Anterior cingulate cortex (tissue), 58 donors: Measurements from ENCODE around the gene P4HA2.
"Not testable (repeated sequence)": the region's sequence is repeated elsewhere in the genome, so short reads cannot be mapped to it uniquely, and the experiment has no call there.

Source experiments
- DNase-seq, 58 donors: peaks; one replicate each; lab custom pipeline; 2025; lab: John Stamatoyannopoulos, UW

P4HA2 gene

DNA sequence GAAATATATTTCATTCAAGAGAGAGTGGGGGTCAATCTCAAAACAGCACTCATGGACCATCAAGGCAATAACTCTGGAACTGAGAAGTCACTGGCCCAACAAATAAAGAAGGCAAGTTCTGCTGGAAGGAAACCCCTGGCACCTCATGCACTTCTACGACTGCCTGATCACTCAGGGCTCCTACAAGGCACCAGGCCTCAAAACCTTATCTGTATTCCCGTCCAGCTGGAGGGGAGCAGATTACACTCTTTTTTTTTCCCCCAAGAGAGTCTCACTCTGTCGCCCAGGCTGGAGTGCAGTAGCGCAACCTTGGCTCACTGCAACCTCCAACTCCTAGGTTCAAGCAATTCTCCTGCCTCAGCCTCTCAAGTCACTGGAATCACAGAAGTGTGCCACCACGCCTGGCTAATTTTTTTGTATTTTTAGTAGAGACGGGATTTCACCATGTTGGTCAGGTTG lies 49.9 kb downstream of the P4HA2 start:
- DNase-seq, result no peak

- DNase-seq, result no peak
These were observed 50.7 kb downstream of the P4HA2 start for GRCh38 chr5:132176987-132177386.

DNA sequence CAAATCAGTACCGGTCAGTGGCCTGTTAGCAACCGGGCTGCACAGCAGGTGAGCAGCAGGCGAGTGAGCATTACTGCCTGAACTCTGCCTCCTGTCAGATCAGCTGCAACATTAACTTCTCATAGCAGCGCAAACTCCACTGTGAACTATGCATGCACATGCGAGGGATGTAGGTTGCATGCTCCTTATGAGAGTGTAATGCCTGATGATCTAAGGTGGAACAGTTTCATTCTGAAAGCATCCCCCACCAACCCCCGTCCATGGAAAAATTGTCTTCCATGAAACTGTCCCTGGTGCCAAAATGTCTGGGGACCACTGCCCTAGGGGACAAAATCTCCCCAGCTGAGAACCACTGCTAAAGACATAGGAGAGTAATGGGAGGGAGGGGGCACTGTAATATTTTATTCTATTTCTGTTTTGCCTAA lies 51.1 kb downstream of the P4HA2 start:
- no peak for DNase-seq

DNA sequence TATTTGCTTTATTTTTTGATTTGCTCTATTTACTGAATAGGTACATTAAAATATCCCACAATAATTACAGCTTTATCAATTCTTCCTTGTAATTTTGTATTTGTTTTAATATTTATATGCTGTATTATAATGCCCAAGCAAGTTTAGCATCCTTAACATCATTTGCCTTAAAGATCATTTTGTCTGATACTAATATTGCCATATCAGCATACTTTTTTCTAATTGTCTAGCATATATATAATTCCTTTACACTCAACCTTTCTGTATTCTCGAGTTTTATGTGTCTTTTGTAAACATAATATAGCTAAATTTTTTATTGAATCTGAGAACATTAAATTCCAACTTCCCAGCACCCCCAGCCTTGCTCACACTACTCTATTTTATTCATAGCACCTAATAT lies 64.7 kb downstream of the P4HA2 start:
- DNase-seq, result no peak

DNA sequence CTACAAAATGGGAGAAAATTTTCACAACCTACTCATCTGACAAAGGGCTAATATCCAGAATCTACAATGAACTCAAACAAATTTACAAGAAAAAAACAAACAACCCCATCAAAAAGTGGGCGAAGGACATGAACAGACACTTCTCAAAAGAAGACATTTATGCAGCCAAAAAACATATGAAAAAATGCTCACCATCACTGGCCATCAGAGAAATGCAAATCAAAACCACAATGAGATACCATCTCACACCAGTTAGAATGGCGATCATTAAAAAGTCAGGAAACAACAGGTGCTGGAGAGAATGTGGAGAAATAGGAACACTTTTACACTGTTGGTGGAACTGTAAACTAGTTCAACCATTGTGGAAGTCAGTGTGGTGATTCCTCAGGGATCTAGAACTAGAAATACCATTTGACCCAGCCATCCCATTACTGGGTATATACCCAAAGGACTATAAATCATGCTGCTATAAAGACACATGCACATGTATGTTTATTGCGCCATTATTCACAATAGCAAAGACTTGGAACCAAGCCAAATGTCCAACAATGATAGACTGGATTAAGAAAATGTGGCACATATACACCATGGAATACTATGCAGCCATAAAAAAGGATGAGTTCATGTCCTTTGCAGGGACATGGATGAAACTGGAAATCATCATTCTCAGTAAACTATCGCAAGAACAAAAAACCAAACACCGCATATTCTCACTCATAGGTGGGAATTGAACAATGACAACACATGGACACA lies 65.9 kb downstream of the P4HA2 start:
- not testable (repeated sequence) for DNase-seq

- DNase-seq, result no peak
These were observed 71.2 kb downstream of the P4HA2 start for GRCh38 chr5:132156413-132156812.

DNA sequence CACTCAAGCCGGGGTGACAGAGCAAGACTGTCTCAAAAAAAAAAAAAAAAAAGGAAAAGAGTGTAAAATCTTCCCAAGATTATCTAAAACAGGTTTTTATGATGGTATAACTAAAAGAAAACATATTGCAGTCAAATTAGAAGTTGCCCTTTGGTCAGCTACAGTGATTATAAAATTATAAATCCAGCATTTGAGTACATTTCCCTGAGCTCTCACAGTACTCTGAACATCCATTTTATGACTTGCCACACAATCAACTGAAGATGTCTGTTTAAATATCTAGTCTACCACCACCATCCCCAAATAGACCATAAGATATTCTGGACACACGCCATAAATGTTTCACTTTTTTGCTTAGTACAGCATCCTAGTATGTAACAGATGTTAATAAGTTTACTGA lies 77.1 kb downstream of the P4HA2 start:
- DNase-seq, result no peak

GRCh38 chr5:132147663-132148062 lies 80.0 kb downstream of the P4HA2 start:
- no peak for DNase-seq

DNA sequence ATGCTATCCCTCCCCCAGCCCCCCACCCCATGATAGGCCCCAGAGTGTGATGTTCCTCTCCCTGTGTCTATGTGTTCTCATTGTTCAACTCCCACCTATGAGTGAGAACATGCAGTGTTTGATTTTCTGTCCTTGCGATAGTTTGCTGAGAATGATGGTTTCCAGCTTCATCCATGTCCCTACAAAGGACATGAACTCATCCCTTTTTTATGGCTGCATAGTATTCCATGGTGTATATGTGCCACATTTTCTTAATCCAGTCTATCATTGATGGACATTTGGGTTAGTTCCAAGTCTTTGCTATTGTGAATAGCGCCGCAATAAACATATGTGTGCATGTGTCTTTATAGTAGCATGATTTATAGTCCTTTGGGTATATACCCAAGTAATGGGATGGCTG lies 82.3 kb downstream of the P4HA2 start:
- not testable (repeated sequence) for DNase-seq

DNA sequence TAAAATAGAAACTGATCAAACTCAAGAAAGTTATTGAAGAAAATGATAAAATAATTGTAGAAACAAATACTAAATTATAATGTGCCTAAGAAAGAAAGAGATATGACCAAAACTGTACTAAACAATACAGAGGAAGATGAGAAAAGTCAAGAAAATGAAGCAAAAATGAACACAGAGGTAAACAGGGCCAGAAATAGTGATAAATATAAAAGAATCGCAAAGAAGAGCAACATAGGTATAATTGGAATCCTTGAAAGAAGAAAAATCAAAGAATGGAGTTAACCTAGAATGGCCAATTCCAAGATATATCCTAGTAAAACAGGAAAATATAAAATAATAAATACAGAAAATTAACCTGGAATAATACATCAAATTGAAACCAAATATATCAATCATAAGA lies 84.5 kb downstream of the P4HA2 start:
- DNase-seq, result no peak

GRCh38 chr5:132142459-132142858 lies 85.2 kb downstream of the P4HA2 start:
- DNase-seq, result no peak
